HG03025 (cell line): ENCODE measurements around the gene TBX2.

Experiments used
- ATAC-seq: cut with Tn5 transposase; IDR thresholded peaks from one replicate; pipeline ENCODE4 v1.9.1; 2021; ENCODE audit warnings: mild to moderate bottlenecking, moderate library complexity; ENCODE audit not compliant: unreplicated experiment, low FRiP score

Gene TBX2

DNA sequence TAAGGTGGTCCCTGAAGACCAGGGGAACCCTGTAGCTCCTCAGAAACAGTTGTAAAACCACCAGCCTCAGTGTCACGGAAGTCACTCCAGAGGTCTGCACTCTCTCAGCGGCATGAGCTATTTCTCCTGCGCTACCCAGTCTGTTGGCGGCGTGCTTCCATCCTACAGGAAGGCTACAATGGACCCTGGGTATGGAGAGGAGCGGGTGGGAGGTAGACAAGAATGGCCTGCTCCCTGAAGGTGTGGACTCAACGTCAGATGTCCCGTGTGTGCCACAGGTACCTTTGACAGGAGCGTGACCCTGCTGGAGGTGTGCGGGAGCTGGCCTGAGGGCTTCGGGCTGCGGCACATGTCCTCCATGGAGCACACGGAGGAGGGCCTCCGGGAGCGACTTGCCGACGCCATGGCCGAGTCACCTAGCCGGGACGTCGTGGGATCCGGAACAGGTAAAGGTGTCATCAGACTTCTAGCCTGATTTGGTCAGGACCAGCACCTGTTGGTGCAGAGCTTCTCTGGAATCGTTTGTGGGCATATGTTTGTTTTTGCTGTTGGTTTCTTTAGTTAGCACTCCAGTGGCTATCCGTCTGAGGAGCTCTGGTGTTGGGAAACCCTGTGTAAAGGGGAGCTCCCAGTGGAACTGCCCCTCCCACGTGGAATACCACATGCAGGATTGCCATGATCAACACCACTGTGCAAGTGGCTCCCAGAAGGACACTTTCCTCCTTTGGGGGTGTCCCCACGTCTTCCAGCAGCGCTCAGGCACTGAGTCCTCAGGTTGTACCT lies 31.4 kb upstream of the TBX2 start:
- ATAC-seq = no peak

DNA sequence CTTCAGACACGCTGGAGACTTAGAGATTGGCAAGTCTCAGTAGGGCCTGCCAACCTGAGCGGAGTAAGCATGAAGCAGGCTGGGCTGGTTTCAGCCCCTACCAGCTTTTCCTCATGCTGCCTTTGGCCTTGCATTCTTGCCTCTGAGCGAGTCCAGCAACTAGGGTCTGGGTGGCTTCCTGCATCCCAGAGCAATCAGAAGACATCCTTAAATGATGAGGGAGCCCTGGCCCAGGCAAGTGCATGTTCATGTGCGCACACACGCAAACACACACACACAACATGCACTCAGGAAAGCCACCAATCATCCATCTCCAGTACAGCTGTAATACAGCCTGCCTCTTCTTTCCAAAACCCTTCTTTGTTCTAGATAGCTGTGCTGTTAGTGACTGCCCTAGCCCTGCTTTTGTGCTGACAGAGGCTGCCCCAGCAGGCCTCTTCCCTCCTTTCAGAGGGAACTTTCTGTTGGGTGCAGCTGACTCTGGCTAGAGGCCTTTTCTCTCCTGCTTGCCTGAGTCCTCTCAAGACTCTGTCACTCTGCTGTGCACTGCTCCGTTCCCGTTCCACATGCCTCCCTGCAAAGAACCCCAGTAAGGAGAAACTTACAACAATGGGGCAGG lies 30.7 kb upstream of the TBX2 start:
- ATAC-seq = no peak

DNA sequence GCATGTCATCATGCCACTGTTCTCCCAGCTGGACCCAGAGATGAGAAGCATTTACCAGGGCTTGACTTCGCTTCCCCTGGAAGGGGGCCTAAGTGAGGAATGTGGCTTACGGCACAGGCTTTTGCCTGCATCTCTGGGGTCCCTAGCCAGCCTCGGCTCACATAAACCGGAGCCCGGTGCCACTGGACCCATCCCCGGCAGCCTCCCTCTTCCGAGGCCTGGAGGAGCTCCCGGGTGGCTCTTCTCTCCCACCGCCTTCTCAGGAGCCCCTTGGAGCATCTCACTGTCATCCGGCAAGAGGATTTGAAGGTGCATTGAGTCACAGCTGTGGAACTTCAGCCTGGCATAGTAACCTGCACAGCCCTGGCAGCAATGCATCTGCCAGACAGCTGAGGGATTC lies 29.9 kb upstream of the TBX2 start:
- no peak for ATAC-seq

DNA sequence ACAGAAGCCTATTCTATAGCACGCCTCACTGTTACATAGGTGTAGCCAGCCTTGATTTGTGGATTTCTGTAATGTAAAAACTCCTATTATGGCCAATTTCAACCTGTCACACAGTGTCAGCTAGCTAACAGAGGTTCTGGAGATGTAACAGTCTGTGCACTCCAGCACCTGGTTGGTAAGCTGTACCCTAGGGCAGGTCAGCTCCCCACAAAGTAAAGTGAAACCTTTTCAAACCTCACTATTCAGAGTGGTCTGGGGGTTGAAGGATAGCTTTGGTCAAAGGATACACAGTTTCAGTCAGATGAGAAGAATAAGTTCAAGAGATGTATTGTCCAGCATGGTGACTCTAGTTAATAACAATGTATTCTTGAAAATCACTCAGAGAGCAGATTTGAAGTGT lies 28.5 kb upstream of the TBX2 start:
- ATAC-seq = no peak

DNA sequence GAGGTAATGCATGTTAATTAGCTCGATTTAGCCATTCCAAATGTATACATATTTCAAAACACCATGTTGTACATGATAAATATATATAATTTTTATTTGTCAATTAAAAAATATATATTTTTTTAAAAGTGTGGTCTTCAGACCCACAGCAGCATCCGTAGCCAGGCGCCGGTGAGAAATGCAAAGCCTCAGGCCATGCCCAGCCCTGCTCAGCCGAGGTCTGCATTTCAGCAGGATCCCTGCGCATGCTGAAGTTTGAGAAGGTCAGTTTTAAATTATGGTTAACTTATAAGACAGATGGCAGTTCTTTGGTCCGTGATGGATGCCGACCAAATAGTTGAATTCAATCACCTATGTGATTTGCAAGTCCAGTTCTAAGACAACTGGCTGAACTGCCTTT lies 28.0 kb upstream of the TBX2 start:
- no peak for ATAC-seq

DNA sequence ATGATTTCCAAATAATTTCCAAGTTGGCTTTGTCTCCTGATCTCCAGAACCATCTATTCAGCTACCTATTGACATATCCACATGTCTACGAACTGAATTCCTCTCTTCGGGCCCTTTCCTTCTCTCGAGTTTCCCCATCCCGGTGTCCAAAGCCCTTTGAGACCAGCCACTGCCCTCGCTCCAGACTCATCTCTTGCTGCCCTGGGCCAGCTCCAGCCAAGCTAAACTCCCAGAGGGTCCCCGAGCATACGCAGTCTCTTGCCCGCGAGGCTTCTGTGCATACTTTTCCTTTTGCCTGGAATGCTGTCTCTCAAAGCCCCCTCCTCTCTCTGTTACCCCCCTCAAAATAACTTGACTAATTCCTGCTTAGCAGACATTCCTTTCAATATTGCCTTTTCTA lies 27.2 kb upstream of the TBX2 start:
- ATAC-seq = no peak

DNA sequence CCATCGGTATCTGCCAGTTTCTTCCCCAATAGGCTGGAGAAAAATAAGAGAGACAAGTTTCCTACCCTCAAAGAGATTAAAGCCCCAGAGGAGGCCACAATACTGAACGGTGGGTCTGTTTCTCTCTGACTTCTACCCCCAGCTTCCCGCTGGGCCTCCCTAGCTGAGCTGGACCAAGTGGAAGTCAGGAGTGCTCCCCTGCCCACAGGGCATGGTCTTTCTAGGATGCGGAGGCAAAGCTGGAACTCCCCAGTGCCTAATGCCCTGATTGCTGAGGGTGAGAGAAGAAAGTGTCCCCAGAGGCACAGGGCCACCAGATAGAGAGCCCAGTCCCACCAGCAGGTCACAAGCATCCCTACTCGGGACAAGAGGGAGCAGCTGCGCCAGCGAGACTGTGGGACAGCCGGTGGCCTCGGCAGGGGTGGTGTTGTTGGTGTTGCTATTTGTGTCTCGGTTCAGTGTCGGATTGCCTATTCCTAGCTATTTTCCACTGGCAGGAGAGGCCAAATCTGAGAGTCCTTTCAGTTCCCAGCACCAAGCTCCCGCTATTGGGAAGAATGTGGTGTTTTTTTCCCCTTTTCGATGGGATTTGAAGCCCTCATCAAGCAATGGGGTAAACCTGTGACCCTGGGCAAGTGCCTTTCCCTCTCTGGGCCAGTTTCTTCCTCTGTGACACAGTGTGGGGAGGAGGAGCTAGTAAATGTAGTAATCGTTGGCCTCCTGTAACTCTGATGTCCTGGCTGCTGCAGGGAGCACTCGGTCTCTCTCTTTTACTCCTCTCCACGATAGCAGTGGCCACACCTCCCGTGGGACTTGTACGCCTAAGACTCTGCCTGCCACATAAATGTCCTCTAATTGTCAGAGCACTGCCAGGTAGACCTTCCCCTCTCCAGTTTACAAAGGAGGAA lies 22.5 kb upstream of the TBX2 start:
- ATAC-seq = no peak

DNA sequence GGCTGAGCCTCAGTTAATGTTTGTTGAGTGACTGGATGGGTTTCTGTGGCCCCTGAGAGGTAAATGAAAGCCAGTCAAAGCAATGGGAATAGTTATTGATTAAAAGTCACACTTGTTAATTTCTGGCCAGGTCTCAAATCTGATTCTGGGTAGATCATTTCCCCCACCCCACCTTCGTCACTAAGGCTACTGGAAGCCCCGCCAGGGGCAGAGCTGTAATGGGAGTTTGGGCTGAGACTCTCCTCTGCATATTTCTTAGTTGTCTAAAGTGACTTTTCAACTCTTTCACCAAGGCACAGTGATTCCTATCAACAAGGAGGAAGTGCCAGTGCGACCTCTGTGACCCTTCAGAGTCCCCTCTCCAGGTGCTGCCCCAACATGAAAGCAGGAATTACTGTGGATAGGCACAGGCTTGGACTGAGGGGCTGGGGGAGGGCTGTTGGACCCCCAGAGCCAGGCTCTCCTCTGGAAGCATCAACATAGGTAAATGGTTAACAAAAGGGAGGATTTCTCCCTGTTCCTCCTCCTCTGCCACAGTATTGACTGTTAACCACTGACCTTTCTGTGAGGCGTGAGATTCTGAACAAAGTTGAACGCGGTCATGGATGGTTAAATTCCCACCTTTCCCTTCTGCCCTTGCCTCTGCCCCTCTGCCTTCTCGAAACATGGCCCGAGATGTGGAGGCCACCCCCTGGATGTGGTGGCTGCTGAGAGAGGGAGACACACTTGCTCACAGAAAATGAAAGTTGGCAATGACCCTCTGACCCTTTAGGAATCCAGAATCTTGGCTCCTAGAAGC lies 20.8 kb upstream of the TBX2 start:
- no peak for ATAC-seq

DNA sequence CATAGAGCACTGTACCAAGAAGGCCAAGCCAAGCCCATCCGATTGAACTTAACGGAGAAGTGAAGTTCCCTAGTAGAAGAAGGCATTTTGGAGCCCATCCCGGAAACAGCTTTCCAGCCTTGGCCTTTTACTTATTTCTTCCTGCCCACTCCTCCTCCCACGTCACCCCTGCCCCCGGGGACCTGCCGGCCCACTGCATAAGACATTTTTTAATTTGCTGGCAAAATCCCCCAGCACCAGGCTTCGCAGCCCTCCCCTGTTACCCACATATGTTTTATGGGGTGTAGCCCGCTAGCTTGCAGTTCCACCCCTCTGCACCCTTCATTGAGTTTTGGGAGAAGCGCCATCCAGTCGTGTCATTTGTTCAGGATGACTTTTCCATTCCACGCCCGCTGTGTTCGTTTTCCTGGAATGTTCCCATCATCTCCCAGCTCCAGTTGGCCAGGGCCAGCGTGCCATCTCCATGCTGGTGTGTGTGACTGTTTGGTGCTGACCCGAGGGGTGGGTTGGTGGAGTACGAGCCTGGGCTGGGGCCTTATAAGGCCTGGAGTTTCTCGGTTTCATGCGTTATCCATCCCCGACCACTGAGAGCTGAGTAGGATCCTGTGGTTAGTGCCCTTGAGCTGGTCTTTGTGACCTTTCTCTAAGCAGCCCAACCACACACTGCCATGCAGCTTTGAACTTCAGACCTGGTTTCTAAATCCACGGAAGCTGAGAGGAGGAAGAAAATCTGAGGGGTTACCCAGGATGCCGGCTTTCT lies 20.0 kb upstream of the TBX2 start:
- ATAC-seq = no peak

DNA sequence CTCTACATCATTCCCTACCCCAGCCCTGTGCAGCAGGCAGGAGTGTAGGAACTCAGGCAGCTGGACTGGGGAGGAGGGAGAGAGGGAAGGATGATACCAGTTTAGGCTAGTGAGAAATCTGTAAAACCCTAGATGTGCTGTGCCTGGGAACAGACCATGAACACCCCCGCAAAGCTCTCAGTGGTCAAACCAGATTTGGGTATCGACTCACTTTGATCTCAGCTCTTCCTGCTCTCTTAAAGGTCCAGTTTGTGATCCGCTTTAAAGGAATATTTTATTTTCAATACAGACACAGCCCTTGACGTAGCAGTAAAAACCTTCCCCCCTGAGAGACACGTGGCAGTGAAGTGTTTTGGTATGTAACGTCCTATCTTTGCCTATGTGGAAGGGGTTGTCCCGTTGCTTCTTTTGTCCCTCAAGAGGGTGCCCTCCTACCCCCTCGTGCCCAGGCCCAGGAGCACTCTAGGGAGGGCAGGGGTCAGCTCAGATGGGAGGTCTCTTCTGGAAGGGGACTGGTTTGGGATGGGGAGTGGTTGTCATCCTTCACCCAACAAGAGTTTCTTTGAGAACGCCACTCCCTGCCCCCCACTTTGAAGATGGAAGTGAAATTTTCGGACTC lies 19.3 kb upstream of the TBX2 start:
- no peak for ATAC-seq

DNA sequence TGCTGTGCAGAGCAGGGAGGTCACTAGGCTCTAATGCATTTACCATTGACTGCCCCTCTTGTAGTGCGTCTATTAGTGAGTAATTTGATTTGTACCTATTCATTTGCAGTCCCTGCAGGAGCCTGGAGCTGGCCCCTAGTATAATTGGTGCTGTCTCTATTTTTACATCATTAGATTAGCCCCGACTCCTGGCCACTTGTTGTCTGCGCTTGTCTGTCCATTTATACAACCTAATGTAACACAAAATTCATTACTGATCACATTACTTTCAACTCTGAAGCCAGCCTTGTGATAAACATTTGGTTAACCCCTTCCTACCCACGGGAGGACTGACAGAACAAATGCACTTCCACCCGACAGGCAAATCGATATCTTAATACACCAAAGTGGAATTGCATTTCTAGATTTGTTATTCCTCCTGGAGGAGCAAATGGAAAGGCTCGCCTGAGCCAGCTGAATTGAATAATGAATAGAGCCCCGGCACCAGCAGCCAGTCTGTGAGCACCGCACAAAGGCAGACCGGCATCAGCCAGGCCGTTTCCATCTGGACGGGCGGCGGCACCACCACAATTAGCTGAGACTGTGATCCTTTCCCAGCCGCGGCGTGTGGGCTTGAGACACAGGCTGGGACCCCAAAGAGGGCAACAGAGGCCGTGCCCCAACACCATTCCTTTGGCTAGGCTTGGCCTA lies 18.7 kb upstream of the TBX2 start:
- ATAC-seq = no peak

DNA sequence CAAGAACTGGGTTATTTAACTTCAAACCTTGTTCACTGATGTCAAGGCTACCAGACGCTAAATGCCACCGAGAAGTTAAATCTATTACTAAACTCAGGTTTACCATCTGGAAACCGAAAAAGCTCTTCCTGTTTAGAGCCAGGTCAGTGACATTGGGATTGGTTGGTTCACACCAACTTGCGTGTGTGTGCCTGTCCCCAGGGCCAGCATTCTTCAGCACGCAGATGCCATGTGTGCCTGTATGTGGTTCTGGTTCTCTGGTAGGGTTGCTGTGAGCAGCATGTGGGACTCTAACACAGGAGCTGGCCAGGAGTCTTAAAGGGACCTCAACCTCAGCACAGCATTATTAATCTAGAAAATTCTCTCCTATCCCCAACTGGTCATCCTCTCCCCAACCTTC lies 18.1 kb upstream of the TBX2 start:
- ATAC-seq = no peak

DNA sequence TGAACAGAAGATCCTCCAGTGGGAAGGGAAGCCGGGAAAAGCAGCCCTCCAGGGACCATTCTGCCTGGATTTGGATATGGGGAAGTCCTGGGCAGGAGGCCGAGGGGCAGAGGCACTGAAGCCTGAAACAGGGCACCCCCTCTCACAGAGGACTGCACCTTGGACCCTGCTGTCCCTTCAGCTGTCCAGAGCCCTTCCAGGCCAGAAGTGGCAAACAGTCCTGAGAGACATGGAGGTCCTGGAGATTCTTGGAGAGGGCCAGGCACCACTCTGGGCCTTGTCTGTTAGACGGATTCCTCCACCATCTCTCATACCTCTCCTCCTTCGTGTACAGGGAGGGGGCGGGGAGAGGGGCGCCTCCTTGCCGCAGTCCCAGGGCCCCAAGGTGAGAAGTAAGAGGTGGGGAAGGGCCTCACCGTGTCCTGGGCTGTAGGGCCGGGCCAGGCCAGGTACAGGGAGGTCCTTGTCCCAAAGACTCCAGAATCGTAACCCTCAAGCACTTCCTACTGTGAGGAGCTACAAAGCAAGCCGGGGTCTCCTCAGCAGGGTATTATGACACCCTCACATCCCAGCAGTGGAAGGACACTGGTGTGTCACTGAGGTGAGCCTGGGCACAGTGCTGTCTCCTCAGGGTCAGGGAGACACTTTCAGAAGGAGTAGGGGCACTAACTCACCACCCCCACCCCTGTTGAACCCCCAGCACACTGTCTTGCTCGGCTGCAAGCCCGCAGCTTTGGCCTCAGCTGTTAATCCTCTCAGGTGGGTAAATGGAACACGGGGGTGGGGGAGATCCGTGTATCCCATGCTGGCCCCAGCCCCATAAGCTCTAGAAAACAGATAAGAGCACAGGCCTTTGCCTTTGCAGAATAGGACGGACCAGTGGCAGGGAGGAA lies 16.6 kb upstream of the TBX2 start:
- ATAC-seq = no peak

DNA sequence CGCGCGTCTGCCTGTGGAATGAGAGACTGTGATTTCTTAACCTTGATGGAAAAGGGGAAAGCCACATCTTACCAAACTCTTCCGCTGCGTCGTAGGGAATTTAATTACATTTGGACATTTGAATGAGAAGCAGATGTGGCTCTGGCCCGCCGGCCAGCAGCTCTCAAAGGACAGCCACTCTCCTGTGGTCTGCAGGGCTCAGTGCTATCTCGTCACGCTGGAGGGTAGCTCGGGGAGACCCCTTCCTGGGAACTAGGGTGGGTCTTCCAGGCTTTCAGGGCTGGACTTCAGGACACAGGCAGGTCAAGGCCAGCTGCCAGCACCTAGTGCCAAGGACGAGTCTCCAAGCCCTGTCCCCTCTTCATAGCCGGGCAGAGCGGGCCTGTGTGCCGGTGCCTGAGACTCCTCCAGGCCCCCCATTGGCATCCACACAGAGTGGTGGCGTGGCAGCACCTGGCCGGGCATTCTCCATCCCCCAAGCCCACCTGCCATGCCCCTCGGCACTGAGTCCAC lies 15.9 kb upstream of the TBX2 start:
- no peak for ATAC-seq

DNA sequence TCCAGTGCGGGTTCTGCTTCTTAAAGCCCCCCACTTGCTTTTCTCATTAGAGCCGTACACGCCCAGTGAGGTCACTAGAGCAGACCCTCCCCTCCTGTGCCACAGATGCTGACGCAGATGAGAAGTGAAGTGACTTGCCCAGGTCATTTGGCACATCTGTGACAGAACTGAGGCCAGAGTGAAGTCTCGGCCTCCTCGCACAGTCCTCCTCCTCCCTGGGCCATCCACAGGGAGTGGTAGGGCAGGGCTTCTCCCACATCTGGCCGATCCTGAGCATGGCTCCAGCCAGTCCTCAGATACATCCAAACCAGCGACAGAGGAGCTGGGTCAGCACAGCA lies 15.3 kb upstream of the TBX2 start:
- ATAC-seq = no peak

DNA sequence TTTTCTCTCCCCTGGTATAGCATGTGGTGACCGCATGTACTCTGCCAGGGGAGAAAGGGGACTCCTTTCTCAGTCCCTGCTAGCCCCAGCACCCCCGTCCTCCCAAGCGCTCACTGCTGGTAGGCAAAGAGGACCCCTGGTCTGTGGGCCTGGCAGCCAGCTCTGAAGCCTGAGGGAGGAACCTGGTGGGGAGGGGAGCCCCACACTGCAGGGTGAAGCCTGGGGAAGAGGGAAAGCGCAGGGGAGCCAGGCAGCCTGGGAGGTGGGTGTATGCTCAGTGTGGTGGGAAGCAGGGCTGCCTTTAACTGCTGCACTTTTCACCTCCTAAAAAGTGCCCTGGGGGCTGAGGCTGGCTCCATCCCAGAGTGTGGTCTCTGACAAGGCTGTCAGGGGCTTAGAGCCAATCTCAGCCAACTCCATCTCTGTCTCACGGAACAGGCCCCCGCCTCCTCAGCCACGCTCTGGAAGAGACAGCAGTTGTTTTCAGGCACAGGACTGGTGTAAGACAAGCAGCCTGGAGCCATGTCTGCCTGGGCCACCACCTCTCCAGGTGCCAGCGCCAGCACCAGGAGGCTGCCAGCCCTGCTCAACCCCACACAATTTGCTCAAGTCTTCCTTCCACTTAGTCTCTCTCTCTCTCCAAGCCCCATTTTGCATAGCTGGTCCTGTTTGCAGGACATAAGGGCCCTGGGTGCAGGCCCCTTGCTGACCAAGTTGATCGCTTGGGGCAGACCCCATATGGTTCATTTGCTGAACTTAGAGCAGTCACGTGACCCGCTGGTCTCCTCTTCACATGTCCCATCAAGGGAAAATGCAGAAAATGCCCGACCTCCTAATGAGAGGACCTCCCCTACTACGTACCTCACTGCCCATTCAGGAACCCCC lies 14.7 kb upstream of the TBX2 start:
- ATAC-seq = no peak
